GM21447 (cell line): Measurements from ENCODE around the gene CETN3.

ENCODE experiments used
- ATAC-seq: cut with Tn5 transposase; IDR thresholded peaks from one replicate; pipeline ENCODE4 v1.9.1; 2021; ENCODE audit not compliant: unreplicated experiment

CETN3 gene

DNA sequence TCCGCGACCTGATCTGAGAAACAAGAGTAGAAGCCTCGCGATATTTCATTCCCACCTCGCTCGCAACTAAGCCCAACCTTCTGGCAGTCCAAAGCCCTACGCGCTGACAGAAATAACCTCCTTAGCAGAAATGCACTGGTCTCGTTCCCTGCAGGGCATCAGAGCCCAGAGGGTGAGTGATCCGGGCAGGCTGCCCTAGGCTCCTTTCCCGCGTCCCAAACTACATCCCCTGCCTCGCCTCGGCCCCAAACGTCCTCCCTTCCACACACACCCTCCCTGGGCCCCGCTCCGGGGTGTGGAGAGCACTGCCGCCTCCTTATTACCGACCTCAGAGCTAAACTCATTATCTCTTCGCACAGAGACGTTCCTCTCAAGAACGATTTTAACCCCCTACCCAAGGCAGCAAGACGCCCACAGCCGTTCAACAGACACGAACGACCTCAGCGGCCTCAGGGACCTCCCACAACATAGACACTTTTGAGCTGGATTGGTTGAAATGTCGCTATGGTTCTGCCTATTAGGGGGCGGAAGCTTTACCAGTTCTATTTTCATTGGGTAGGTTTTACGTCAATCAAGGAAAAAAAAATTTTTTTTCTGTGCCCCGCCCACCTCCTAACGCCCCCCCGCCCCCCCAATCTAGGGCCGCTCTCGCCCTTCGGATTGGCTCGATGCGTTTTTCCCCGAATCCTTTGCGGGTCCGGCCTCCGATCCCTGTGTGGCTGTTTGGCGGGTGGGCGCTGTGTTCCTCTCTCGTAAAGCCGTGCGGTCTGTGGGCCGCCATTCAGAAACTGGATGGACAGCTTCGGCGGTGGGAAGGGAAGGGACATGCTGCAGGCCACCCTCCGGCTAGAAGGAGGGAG is at the start of gene CETN3:
Gene CETN3, minus strand, starts transcription at position 439 of the 860 bp plus-strand sequence. Its CDS starts 95 bp downstream, at position 344.
- ATAC-seq, result peak; percentile 95

DNA sequence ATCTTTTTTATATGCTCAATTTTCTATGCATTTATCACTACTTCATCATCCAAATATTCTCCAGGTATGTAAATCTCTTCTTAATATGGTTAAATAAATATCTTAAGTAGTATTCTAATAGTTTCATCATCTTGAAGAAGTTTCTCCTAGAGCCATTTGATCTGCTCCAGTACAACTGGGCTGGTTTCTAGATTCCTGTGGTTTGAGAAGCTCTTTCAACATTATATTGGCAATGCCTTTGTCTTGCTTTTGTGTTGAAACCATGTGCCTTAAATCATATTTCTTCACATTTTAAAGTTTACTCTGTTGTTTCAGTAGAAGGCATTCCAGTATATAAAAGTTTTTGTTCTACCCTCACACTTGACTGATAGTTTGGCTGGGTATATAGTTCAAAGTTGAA is 37.4 kb upstream of the CETN3 start:
- no peak for ATAC-seq

DNA sequence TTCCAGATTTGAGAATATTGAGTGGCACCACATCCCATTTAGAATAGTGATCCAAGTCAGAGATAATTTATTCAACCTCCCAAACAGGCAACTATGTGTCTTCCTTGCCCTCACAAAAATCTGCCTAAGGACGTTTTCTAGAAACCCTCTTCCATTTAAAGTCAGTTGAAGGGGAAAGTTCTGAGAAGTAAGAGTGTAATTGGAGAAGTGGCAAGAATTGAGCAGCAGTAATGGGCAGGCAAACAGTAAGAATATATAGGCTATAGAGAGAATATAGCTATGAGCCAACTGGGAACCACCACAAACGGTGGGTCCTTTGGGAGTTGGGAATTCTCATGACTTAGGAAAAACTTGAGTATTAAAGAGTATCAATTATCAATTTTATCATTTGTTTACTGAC is 31.1 kb upstream of the CETN3 start:
- ATAC-seq, result no peak

- no peak for ATAC-seq
Measured at GRCh38 chr5:90438100-90438499, 28.5 kb upstream of the CETN3 start.

GRCh38 chr5:90437663-90438062 is 28.1 kb upstream of the CETN3 start:
- no peak for ATAC-seq

DNA sequence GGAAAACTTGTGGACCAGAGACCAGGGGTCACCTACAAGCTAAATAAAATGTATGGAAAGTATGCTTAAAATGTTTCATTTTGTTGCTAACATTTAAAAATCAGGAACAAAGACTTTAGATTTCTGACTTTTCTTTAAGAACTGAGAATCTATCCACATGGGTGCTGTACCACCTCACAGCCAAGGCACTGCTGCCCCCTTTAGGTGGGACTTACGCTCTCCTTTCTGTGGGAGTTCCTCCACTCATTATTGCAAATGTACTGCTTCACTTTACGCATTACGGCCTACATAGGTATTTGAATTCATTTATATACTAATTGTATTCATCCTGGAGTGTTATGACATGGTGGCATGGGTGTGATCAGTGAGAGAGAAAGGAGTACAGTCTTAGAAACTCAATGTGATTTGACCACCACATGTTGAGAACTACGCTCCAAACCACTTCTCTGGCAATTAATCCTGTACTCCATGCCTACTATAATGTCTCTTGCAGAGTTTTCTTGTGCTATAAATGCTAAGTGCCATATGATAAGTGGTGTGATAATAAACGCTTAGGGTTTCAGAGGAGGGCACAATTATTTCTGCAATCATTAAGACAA is 24.7 kb upstream of the CETN3 start:
- ATAC-seq, result peak; percentile 58

- peak; percentile 85 for ATAC-seq
Measured at GRCh38 chr5:90424245-90424644, 14.7 kb upstream of the CETN3 start.

DNA sequence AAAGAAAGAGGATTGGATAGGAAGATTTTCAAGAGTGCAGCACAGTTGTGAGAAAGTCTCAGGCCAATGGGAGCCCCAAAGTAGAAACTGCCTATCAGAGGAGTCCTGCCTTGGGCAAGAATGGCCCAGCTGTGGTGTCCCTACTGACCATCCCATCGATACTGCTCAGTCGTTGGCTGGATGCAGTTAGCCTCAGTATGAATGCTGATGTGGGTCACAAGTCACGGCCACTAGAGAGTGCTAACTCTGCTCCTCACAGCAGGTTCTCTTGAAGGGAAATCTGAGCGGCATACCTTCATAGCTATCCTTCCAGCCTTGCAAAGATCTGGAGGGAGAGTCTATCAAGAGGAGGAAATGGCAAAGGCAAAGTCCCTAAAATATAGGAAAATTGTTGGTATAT is 11.6 kb upstream of the CETN3 start:
- no peak for ATAC-seq

DNA sequence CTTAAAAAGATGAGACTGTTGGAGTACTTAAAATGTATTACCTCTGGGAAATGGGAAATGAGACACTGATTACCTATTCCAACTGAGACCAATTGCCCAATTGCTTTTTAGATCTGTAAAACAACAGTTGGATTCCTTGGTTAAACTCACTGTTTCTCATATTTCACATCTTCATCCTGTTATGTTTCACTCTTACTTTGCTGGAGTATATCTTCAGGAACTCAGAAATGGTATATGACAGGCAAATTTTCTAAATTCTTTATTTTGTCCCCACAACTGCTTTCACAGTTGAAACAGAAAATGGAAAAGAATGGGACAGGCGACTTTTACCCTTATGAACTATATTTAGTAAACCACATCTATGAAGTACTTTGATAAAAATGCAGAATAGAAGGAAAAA is 8.7 kb upstream of the CETN3 start:
- ATAC-seq, result no peak

DNA sequence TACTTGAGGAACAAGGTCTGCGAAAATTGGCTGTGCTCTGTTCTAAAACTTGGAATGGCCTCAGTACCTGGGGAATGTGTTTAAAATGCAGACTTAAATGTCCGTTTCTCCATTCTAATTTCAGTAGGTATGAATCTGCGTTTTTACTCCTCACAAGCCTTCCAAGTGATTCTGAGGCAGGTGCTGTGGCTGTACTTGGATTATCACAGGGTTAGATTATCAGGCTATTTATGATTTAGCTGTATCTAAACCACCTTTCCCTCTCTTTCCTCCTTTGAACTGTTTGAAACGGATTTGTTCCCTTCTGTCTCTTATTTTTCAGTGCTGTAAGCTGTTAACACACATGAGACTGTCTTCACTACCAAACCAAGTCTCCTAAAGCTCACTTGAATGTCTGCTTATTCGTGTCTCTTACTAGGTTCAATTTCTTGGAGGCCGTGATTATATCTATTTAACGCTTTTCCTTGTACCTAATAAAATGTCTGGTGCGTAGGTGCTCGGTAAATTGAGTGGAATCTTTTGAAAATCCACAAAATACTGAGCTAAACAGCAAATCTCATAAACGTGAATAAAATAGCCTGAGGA is 714 bp upstream of the CETN3 start:
- no peak for ATAC-seq

DNA sequence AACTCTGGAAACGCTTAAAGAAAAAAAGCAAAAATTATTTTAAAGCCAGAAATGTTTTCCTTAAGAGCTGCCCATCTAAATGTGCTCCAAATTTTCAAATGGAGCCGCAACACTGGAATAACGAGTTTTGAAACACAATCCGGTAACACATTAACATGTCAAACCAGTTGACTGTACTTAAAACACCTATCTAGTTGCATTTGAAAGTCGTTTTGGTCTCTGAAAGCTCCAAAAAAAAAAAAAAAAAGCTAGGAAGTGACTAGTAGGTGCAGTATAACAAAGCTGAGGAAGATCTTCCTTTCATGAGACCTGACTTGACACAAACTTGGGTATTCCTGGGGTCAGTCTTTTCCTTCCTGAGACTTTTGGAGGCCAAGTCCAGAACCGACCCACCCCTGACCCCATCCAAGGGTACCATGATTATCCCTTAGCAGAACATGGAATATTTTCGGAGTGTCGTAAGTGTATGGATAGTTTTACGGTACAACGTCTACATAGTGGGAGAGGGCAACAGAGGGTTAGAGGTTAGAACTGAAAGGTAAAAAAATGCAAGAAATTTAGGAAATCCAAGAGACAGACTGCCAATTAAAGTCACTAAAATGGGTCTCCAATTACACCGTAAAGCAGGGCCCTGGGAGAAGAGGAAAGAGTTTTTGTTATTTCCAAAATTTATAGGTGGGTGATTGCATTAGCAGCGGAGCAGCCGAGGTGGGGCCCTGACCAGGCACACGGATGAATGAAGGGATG is 812 bp downstream of the CETN3 start:
- ATAC-seq, result peak; percentile 2

GRCh38 chr5:90406466-90406865 is 3.1 kb downstream of the CETN3 start:
- no peak for ATAC-seq

GRCh38 chr5:90402521-90403255 is 6.9 kb downstream of the CETN3 start:
- ATAC-seq, result no peak

GRCh38 chr5:90399251-90399650 is 10.3 kb downstream of the CETN3 start:
- ATAC-seq, result no peak

- no peak for ATAC-seq
Measured at GRCh38 chr5:90398726-90399125, 10.8 kb downstream of the CETN3 start.

- no peak for ATAC-seq
Measured at GRCh38 chr5:90395005-90395404, 14.6 kb downstream of the CETN3 start.

- no peak for ATAC-seq
Measured at GRCh38 chr5:90390928-90391327, 18.6 kb downstream of the CETN3 start.

DNA sequence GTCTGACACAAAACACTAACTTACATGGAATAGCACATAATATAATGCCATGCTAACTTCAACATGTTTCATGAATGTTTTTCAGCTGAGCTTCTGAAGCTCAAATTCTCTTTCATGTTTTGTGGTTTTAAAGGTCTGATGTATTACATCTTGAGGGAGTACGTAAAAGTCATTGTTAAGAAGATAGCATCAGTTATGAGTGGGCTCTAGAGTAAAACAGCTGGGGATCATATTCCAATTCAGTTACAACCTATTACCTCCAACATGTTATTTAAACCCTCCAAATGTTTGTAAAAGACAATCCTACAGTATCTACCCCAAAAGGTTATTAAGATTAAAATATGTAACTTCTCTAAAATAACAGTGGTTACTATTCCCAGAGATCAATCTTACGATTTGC is 19.2 kb downstream of the CETN3 start:
- no peak for ATAC-seq

- no peak for ATAC-seq
Measured at GRCh38 chr5:90387508-90387907, 22.0 kb downstream of the CETN3 start.

GRCh38 chr5:90386099-90386710 is 23.4 kb downstream of the CETN3 start:
- no peak for ATAC-seq
